HG03520 (cell line): ENCODE results near the gene WWOX.

Experiments
- ATAC-seq: cut with Tn5 transposase; IDR thresholded peaks from one replicate; pipeline ENCODE4 v1.9.1; 2021; ENCODE audit warnings: mild to moderate bottlenecking, moderate library complexity; ENCODE audit not compliant: unreplicated experiment

The WWOX gene

DNA sequence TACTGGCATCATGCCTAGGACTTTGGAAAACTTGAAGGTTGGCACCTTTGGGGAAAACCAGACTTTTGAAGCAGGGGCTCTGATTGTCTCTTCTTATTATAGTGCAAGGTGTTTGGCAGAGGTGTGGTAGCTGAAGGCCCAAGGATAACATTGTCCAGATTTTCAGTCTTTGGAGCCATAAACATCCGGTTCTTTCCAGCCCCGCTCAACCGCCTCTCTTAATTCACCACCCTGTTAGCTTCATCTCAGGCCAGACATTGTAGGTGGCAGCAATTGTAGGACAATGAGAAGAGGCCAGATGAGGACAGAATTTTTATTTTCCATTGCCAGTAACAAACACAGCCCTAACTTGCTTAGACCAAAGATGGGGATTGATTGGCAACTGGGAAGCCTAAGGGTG lies 851.3 kb downstream of the WWOX start:
- ATAC-seq = no peak

- no peak for ATAC-seq
Measured at GRCh38 chr16:78952630-78953029, 853.2 kb downstream of the WWOX start.

GRCh38 chr16:78953526-78953925 lies 854.1 kb downstream of the WWOX start:
- ATAC-seq = no peak

GRCh38 chr16:78955206-78955605 lies 855.8 kb downstream of the WWOX start:
- ATAC-seq = no peak

DNA sequence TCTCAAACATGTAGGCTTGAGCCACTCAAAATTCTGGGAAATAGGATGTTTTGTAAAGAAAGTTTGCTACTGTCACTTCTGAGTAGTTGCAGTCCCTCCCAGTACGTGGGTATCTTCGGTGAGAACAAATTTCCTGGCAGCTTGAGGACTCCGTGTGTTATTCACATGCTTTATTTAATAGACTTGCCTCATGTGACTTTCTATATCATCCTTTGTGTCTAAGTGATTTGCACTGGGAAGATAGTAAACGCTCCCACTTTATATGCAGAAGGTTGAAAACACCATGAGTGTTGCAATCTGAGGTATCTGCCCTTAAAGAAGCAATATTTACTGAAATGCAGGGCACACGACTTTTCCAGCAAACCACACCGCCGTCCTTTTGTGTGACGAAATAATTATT lies 857.4 kb downstream of the WWOX start:
- no peak for ATAC-seq

DNA sequence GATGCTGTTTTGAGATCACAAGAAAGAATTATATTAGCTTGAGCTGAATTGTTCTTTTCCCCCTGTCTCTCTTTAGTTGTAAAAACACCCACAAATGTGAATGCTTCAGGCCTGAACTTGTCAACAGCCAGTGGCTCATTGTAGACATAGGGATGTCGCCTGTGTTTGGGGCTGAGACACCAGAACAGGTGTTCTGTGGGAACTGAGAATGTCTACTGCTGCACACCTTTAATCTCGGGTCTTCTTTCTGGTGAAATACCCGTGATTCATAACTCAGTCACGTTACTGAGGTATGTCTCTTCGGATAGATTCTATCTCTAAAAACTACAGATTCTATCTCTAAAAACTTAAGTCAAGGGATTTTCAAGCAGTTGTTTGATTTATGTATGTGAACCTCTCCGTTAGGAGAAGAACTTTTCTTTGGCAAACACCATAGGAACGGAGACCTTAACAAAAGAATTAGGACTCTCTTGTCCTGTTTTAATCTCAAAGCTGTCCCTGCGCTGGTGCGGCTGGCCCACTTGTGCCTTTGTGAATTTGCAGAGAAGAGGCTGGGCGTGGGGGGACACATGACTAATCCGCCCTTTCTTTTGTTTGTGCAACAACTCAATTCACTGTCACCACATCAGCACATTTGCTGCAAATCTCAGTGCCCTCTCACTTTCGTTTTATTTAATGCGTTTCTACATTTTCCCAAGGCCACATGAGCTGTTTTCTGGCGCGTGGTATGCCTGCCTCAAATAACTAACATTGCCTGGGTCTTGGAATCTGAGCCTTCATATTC lies 858.1 kb downstream of the WWOX start:
- ATAC-seq = no peak

DNA sequence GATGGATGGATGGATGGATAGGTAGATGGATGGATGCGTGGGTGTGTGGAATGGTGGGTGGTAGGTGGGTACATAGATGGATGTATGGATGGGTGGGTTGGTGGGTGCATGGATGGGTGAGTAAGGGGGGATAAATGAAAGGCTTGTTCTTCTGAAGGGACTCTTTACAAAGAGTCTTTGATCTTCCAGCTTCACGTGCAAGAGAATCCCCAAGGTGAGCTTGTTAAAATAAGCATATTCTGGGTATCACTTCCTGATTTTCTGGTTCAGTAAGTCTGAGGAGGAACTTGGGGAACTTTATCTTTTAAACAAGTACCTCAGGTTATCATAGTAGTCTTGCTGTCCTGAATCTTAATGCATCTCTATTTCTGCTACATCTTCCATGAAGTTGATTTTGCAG lies 862.0 kb downstream of the WWOX start:
- no peak for ATAC-seq

GRCh38 chr16:78962457-78962929 lies 863.0 kb downstream of the WWOX start:
- ATAC-seq = peak; percentile 91

DNA sequence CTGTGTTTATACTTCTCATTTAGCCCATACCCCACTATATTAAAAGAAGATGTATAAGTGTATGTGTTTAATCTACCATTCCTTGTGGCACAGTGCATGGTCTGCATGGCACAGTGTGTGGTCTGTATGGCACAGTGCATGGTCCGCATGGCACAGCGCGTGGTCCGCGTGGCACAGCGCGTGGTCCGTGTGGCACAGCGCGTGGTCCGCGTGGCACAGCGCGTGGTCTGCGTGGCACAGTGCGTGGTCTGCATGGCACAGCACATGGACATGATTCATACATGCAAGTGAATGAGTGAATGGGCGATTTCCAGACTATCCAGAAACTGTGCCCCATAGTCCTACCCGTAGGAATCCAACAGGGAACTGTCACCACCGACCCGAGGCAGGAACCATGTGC lies 868.5 kb downstream of the WWOX start:
- ATAC-seq = no peak

DNA sequence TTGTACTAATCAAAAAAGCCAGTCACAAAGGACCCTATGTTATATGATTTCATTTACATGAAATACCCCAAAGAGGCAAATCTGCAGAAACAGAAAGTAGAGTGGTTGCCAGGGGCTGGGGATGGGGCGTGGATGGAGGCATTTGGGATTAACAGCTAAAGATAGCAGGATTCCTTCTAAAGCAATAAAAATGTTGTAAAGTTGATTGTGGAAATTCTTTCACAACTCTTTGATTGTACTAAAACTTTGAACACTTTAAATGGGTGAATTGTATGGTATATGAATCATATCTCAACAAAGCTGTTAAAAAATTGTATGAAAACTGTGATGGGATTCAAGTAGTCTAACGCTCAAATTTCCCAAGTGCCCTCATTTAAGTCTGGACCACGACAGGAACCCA lies 870.3 kb downstream of the WWOX start:
- ATAC-seq = no peak

- ATAC-seq = no peak
Measured at GRCh38 chr16:78970650-78971049, 871.2 kb downstream of the WWOX start.

DNA sequence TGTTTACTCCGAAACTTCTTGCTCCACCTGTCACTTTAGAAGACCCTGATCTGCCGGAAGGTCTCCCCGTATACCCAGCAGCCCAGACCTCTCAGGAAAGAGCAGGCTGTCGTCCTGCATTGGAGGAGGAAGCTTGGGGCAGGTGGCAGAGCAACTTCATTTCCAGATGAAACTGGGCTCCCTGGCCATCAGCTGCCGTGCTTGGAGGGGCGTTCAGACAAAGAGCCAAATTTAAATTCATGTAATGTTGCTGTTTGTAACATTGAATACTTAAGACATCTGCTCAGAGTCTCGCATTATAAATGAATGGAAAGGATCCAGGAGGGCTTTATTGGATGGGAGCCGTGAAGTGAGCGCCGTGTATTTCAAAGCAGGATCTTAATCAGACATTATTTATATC lies 872.6 kb downstream of the WWOX start:
- ATAC-seq = no peak

DNA sequence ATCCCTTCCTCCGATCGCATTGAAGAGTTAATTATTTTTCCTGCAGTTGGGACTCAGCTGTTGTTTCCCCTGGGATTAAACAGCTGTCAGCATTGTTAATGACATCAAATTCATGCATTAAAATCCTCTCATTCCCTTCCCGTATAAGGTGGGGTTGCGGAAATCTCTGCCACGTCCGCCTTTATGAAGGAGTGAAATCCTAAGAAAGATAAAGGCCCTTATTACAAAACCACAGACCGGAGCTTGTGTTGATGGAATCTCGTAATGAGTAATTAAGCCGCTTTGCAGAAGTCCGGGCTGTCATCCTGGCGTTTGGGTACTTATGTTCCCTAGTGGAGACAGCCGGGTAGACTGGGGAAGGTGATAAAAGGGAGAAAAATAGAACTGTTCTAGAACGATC lies 873.5 kb downstream of the WWOX start:
- no peak for ATAC-seq

DNA sequence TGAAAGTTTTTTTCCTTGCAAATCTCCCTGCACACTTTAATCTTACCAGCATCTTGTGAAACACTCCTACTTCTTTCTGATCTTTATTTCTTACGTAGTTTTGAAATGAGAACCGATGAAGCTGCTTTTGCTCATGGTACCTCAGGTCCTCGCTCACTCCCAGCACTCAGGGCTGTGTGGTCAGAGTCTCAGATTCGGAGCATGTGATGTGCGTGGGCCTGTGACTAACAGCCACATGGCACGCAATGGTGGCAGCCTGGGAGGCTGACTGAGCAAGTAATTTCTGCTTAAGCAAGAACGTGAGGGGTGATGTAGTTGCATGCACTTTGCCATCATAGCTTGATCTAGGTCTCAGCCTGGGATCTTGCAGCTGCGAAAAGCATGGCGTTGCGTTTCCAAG lies 876.8 kb downstream of the WWOX start:
- no peak for ATAC-seq

DNA sequence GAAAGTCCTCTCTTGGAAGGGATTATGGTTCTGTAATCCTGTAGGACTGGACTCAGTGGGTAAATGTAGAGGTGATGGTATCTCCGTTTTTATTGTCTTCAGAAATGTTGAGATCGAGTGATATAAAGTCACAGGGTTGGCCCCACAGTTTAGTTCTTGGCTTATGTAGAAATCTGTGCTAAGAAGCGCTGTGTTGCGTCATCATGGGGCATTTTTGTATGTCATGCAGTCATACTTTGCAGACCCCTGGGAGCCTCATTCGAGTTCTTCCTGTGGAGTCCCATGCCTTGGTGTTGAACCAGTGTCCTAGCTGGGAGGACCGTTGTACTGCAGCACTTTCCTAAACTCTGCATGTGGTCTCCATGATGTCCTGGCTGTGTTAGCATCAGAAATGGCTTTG lies 881.4 kb downstream of the WWOX start:
- no peak for ATAC-seq

DNA sequence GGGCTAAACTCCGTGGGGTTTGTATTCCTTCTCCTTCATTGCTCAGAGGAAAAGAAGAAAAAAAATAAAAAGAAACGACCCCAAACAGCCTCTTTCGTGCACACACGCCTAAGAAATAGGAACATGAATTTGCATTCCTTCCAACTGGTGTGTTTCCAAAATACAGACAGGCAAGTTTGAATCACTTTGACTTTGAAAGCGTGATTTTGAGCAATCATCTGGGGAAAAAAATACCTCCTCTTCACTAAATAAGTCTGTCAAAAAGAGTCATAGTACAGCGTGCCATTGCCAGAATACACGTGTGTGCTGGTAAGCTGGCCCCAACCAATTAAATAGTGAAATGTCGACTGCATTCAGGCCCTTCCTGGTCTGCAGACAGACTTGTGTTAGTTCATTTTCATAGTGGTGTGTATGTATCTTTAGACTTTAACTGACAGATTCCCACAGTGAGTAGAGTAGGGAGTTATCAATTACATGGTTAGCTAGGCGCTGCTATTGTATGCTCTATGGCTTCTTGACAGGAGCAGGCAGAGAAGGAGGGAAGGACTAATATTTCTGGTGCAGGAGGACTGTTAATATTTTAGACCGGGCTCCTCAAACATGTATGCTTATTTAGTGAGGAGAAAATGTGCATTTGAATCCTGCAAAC lies 882.8 kb downstream of the WWOX start:
- no peak for ATAC-seq

DNA sequence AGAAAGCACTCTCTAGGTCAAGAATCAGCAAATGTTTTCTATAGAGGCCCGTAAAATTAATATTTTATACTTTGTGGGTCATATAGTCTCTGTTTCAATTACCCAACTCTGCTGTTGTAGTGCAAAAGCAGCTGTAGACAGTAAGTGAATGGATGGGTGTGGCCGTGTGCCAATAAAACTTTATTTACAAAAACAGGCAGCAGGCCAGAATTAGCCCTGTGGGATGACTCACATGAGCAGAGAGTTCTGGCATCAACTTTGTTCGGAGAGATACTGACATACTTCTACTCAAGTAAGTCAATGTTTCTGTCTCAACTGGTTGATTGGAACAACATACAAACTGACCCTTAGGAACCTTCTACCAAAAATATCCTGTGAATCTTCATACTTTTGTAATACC lies 884.9 kb downstream of the WWOX start:
- ATAC-seq = no peak

DNA sequence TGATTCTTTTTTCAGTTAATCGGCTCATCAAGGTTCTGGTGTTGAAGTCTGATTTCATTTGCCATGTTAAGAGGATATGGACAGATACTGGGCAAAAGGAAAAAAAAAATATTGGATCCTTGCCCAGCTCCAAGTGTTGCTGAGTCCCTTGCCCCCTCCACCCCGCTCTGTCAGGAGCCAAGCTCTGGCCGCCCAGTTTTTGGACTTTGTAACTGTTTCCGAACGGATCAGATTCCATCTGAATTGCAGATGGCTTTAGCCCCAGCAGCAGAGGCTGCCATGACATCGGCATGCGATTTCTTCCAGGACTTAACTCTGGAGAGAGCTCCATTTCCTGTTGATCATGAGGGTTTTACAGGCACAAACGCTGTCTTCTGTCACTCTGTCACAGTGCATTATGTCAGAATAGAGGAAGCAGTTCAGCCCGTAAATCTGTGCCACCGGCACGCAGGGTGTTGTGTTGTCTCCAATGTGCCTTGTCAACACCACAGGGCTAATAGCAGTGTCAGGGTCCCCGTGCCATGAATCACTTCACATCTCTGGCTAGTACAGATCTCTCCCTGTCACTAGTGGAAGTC lies 885.5 kb downstream of the WWOX start:
- ATAC-seq = no peak

DNA sequence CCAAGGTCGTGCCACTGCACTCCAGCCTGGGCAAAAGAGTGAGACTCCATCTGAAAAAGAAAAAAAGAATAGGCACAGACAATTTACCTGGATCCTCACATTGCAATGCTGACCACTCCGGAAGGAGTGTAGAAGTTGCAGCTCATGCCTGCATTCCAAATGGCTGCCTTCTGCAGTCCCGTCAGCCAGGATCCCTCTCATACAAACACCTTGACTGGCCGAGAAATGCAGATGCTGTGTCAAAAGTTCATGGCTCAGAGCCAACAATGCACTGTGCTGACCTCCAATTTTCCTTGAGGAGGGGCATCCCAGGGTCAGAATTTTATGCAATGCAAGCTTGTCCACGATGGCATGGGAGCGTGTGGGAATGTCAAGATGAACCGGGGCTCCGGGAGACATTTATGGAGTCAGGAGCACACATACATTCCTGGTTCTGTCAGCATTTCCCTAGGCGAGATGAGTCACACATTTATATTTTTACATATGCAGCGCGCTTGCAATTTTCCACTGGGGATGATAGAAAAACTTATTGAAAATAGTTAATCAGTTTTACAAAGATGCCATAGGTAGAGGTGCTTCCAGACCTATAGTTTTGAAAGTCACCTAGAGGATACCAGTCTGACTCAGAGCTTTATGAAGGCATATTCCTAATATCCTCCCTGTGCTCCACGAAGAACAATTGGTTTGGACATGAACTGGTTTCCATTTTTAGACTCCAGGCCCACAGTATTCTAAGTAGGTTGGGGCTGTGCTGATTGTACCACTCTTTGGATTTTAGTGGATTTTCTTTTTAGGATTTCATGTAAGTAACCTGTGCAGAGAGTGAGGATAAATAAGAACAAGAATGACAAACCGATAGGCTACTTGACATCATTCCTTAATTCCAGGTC lies 886.5 kb downstream of the WWOX start:
- ATAC-seq = no peak

GRCh38 chr16:78987666-78988065 lies 888.2 kb downstream of the WWOX start:
- no peak for ATAC-seq

DNA sequence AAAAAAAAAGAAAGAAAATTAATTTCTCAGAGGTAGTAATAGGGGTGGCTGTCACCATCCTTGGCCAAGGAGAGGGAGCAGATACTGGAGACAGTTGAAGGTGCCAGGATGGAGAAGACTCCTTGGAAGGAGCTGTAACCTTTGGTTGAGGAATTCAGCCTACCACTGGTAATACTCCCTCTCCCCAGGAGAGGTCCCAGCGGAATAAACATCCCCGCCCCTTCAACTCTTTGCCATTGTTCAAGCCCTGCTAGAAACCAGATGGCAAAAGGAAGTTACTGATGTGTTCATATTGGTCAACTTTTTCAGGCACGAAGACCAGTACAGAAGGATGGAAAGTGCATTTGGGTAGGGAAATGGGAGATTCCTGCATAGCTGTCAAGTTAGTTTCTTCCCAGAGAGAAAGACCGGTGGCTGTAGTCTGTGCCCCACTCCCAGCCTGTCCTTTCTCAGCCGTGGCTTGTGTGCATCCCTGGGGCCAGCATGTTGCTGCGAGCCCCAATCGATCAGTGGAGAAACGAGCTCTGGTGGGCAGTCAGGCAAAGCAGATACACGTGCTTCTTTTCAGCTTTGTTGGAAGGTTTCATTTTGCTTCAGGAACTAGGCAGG lies 889.0 kb downstream of the WWOX start:
- ATAC-seq = no peak
